Cardiac fibroblast (primary cell): ENCODE measurements around the gene EVI5L.
"Not testable (repeated sequence)": the region's sequence is repeated elsewhere in the genome, so short reads cannot be mapped to it uniquely, and the experiment has no call there.

Experiments used
- DNase-seq, 2 donors: peaks; one replicate each; pipeline versions ENCODE4 v3.0.0 to v3.0.0-alpha.2; 2010; ENCODE audit warnings: low read depth in 2 of 2
- H3K4me3 ChIP-seq, 2 donors: replicated peaks in 1 of 2; 1 replicate in 1 of 2; 2 replicates in 1 of 2; pipeline ENCODE4 v1.5.1; 2011; ENCODE audit warnings: low read depth in 2 of 2, low read length in 2 of 2, mild to moderate bottlenecking in 2 of 2, moderate library complexity in 1 of 2
- CTCF ChIP-seq: IDR thresholded peaks from one replicate; pipeline ENCODE4 v1.5.1; 2011; ENCODE audit warnings: low read depth, mild to moderate bottlenecking, low read length, inconsistent platforms

Gene EVI5L

GRCh38 chr19:7811989-7812388 is 18.0 kb upstream of the EVI5L start:
- no peak for DNase-seq
- TF ChIP-seq CTCF = no peak
- no peak overlapping the region for H3K4me3 ChIP-seq

DNA sequence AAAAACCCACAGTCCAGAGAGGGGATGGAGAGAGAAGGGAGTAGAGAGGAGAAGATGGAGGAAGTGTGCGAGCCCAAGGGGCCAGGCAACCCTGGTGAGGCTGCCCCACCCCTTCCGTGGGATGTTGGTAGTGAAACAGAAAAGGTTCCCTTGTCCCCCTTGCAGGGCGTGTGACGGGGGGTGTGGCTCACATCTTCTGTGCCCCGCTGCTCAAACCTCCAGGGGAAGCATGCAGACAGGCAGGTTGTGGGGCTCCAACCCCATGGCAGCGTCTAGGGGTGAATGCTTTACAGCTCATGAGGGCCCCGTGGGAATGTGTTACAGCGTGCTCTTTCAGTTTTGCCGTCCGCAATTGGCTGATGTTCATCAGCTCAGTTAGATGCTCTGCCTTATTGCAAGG is 14.7 kb upstream of the EVI5L start:
- no peak for TF ChIP-seq CTCF
- no peak overlapping the region for H3K4me3 ChIP-seq
- no peak for DNase-seq

- not testable (repeated sequence) for DNase-seq, H3K4me3 ChIP-seq
Observed at GRCh38 chr19:7816040-7816439, 14.0 kb upstream of the EVI5L start.

- TF ChIP-seq CTCF = no peak
- DNase-seq = no peak
- H3K4me3 ChIP-seq = no peak overlapping the region
Observed at GRCh38 chr19:7817801-7818200, 12.2 kb upstream of the EVI5L start.

- no peak for DNase-seq
- no peak overlapping the region for H3K4me3 ChIP-seq
- no peak for TF ChIP-seq CTCF
Observed at GRCh38 chr19:7818806-7819205, 11.2 kb upstream of the EVI5L start.

DNA sequence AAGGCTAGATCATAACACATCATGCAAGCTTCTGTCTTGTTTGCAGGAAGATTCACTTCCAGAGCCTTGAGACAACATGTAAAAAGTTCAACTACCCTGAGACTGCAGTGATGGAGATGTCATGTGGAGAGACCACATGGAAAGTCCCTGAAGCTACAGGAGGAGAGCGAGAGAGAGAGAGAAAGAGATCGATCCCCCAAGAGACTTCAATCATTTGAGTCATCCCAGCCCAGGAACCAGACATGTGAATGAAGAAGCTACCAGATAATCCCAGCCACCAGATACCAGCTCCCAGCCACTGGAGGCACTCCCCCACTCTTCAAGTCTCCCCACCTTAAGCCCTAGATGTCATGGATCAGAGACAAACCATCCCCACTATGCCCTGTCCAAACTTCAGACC is 10.7 kb upstream of the EVI5L start:
- no peak for TF ChIP-seq CTCF
- no peak overlapping the region for H3K4me3 ChIP-seq
- DNase-seq = no peak

DNA sequence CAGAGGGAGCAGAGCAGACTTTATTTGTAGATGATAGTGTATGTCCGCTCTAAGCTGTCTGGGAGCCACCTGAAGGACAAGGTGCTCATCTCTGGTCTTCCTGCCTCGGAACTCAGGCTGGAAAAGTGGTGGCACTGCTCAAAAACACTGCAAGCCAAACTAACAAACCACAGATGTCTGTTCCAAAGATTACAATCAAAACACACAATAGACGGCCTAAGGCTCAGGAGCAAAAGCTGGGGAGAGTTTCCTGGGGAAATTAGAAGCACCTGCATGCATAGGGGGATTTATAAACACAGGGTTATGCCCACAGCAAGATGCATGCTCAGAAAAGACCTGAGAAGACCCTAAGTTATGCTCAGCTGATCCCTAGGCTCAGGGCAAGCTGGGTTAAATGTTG is 9.4 kb upstream of the EVI5L start:
- no peak for DNase-seq
- no peak overlapping the region for H3K4me3 ChIP-seq
- TF ChIP-seq CTCF = no peak
